HepG2 (cell line): Measurements from ENCODE around the gene OR6S1.

Experiments
- ELF4 ChIP-seq: sonication (generic); formaldehyde crosslinking; IDR thresholded peaks from 2 replicates; pipeline ENCODE4 v1.5.0; 2020; ENCODE audit warnings: missing genetic modification reagents, mild to moderate bottlenecking, moderate library complexity, borderline replicate concordance
- EZH2 ChIP-seq: conservative IDR thresholded peaks from 2 replicates; pipeline ENCODE4 v1.6.1; 2012; ENCODE audit warnings: mild to moderate bottlenecking, low read depth, low read length, moderate library complexity
- RAD21 ChIP-seq: fragments of 450-650 bp; formaldehyde crosslinking; IDR thresholded peaks from 2 replicates; pipeline ENCODE4 v1.5.0; 2020; ENCODE audit warnings: mild to moderate bottlenecking
- RCOR2 ChIP-seq: IDR thresholded peaks from 2 replicates; pipeline ENCODE4 v1.6.1; 2016; ENCODE audit warnings: missing biosample characterization, missing genetic modification reagents
- RFXAP ChIP-seq: sonication (generic); formaldehyde crosslinking; IDR thresholded peaks from 2 replicates; pipeline ENCODE4 v1.4.0; 2020; ENCODE audit warnings: missing genetic modification reagents, borderline replicate concordance
- SOX6 ChIP-seq, 2 experiments: fragments of 450-650 bp in 1 of 2; sonication (generic) in 1 of 2; formaldehyde crosslinking in 1 of 2; IDR thresholded peaks; 2 replicates each; pipeline versions ENCODE4 v1.4.0 to v1.6.1; 2017 to 2020; ENCODE audit warnings: antibody characterized with exemption in 1 of 2, mild to moderate bottlenecking in 1 of 2, missing genetic modification reagents in 1 of 2
- TEAD3 ChIP-seq: optimal IDR thresholded peaks from 2 replicates; pipeline ENCODE3; 2016; ENCODE audit warnings: borderline replicate concordance
- XBP1 ChIP-seq: sonication (generic); formaldehyde crosslinking; IDR thresholded peaks from 2 replicates; pipeline ENCODE4 v1.5.0; 2020; ENCODE audit warnings: missing genetic modification reagents
- ZNF232 ChIP-seq: sonication (generic); formaldehyde crosslinking; IDR thresholded peaks from 2 replicates; pipeline ENCODE4 v1.4.0; 2020; ENCODE audit warnings: missing genetic modification reagents, borderline replicate concordance
- TF ChIP-seq, protein P1 (sequence below): sonication (generic); formaldehyde crosslinking; IDR thresholded peaks from 2 replicates; pipeline ENCODE4 v1.5.0; 2020; ENCODE audit warnings: mild to moderate bottlenecking, missing genetic modification reagents, moderate library complexity
- TF ChIP-seq, protein P2 (sequence below): sonication (generic); formaldehyde crosslinking; IDR thresholded peaks from 2 replicates; pipeline ENCODE4 v1.5.0; 2020; ENCODE audit warnings: mild to moderate bottlenecking, missing genetic modification reagents

DNA sequence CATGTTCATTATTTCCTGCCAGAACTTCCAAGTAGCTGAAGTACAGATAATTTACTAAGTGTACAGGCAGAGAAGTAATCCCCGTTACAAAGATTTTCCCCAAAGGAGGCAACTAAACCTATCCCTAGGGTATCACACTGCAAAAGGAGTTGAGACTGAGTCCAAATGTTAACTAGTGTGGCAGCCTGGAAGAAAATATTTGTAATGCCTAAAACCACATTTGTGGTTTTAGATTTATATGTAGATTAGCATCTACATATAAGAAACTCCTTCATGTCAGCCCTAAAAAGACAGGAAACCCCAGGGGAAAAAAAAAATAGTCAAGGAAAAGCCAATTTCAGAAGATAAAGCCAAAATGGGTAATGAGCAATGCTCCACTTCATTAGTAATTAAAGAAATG is 48.9 kb downstream of the OR6S1 start:
- TF ChIP-seq, protein P1, sequence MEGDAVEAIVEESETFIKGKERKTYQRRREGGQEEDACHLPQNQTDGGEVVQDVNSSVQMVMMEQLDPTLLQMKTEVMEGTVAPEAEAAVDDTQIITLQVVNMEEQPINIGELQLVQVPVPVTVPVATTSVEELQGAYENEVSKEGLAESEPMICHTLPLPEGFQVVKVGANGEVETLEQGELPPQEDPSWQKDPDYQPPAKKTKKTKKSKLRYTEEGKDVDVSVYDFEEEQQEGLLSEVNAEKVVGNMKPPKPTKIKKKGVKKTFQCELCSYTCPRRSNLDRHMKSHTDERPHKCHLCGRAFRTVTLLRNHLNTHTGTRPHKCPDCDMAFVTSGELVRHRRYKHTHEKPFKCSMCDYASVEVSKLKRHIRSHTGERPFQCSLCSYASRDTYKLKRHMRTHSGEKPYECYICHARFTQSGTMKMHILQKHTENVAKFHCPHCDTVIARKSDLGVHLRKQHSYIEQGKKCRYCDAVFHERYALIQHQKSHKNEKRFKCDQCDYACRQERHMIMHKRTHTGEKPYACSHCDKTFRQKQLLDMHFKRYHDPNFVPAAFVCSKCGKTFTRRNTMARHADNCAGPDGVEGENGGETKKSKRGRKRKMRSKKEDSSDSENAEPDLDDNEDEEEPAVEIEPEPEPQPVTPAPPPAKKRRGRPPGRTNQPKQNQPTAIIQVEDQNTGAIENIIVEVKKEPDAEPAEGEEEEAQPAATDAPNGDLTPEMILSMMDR (CRISPR knock-in tag) = no peak
- TF ChIP-seq XBP1 (CRISPR knock-in tag) = no peak
- no peak for TF ChIP-seq RCOR2 (CRISPR knock-in tag)
- TF ChIP-seq, protein P2, sequence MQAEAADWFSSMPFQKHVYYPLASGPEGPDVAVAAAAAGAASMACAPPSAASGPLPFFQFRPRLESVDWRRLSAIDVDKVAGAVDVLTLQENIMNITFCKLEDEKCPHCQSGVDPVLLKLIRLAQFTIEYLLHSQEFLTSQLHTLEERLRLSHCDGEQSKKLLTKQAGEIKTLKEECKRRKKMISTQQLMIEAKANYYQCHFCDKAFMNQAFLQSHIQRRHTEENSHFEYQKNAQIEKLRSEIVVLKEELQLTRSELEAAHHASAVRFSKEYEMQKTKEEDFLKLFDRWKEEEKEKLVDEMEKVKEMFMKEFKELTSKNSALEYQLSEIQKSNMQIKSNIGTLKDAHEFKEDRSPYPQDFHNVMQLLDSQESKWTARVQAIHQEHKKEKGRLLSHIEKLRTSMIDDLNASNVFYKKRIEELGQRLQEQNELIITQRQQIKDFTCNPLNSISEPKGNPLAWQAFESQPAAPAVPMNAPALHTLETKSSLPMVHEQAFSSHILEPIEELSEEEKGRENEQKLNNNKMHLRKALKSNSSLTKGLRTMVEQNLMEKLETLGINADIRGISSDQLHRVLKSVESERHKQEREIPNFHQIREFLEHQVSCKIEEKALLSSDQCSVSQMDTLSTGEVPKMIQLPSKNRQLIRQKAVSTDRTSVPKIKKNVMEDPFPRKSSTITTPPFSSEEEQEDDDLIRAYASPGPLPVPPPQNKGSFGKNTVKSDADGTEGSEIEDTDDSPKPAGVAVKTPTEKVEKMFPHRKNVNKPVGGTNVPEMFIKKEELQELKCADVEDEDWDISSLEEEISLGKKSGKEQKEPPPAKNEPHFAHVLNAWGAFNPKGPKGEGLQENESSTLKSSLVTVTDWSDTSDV = no peak
- TF ChIP-seq ELF4 (CRISPR knock-in tag) = no peak
- no peak for TF ChIP-seq RFXAP (CRISPR knock-in tag)
- no peak for TF ChIP-seq EZH2
- no peak for TF ChIP-seq TEAD3 (CRISPR knock-in tag)
- TF ChIP-seq ZNF232 (CRISPR knock-in tag) = no peak
- TF ChIP-seq RAD21 (CRISPR knock-in tag) = no peak
- no peak for TF ChIP-seq SOX6 (IDR thresholded peaks at IDR 0.05)
- no peak for TF ChIP-seq SOX6 (CRISPR knock-in tag; IDR thresholded peaks at IDR 0.05)
